Calu3 (cell line): Measurements from ENCODE around the gene CACNA1C. TPM values are rescaled to one million over a fixed set of nuclear protein-coding genes. Genes with fewer than 3 reads are reported as not detected.

Experiments used
- BruUV-seq: library from RNA; stranded (reverse); fragments of 400-500 nt; replicated peaks from 2 replicates; lab custom pipeline; 2021; lab: Mats Ljungman, UMichigan
- CTCF ChIA-PET: fragments of 300-600 bp; sonication (Branson Sonifier 250); formaldehyde crosslinking; loops from one replicate; lab custom pipeline; 2022; ENCODE audit warnings: antibody characterized with exemption; lab: Charles Lee
- DNase-seq: peaks from one replicate; pipeline ENCODE4 v3.0.0; 2022
- H3K27ac Mint-ChIP-seq: one replicate; pipeline ENCODE4 v1.8.0; 2022; ENCODE audit warnings: mixed read lengths; ENCODE audit not compliant: unreplicated experiment
- H3K27me3 Mint-ChIP-seq: one replicate; pipeline ENCODE4 v1.8.0; 2022; ENCODE audit warnings: mixed read lengths; ENCODE audit not compliant: unreplicated experiment
- H3K36me3 Mint-ChIP-seq: one replicate; pipeline ENCODE4 v1.8.0; 2022; ENCODE audit warnings: mild to moderate bottlenecking, moderate library complexity, mixed read lengths; ENCODE audit not compliant: insufficient read depth, unreplicated experiment
- H3K4me1 Mint-ChIP-seq: one replicate; pipeline ENCODE4 v1.8.0; 2022; ENCODE audit warnings: mild to moderate bottlenecking, low read depth, mixed read lengths; ENCODE audit not compliant: unreplicated experiment
- H3K4me3 Mint-ChIP-seq: one replicate; pipeline ENCODE4 v1.8.0; 2022; ENCODE audit warnings: mild to moderate bottlenecking, low read depth, moderate library complexity, mixed read lengths; ENCODE audit not compliant: unreplicated experiment
- H3K9me3 Mint-ChIP-seq: one replicate; pipeline ENCODE4 v1.8.0; 2022; ENCODE audit warnings: low read depth, mixed read lengths; ENCODE audit not compliant: unreplicated experiment
- intact Hi-C: fragments of 100-400 bp; cut with micrococcal nuclease; formaldehyde crosslinking; loops from one replicate; pipeline ENCODE4 v1.10.0; 2022; ENCODE audit not compliant: unreplicated experiment
- total RNA-seq: library from RNA; stranded (reverse); gene quantifications from 2 replicates; pipeline ENCODE4 v1.2.3, GENCODE V29; 2022
- TF ChIP-seq, protein P1 (sequence below): fragments of 200-600 bp; IDR thresholded peaks from one replicate; pipeline ENCODE4 v1.8.0; 2022; ENCODE audit warnings: antibody characterized with exemption; ENCODE audit not compliant: unreplicated experiment

CACNA1C gene
- total RNA-seq, 1 experiment from 2014 or later = not detected

- no peaks in the 10 kb centered on the region for H3K9me3 Mint-ChIP-seq
- H3K4me1 Mint-ChIP-seq = no peaks in the 10 kb centered on the region
- H3K36me3 Mint-ChIP-seq = no peaks in the 10 kb centered on the region
- peaks cover 90% of the 10 kb centered on the region for H3K27me3 Mint-ChIP-seq
- CTCF ChIA-PET = interaction anchor here (0.6 kb wide), 1 partner anchor 77 kb away, joined by 5 read pairs; no protein-coding TSS in a partner anchor
- BruUV-seq = no TSS peak
- no peak for DNase-seq
- TF ChIP-seq, protein P1, sequence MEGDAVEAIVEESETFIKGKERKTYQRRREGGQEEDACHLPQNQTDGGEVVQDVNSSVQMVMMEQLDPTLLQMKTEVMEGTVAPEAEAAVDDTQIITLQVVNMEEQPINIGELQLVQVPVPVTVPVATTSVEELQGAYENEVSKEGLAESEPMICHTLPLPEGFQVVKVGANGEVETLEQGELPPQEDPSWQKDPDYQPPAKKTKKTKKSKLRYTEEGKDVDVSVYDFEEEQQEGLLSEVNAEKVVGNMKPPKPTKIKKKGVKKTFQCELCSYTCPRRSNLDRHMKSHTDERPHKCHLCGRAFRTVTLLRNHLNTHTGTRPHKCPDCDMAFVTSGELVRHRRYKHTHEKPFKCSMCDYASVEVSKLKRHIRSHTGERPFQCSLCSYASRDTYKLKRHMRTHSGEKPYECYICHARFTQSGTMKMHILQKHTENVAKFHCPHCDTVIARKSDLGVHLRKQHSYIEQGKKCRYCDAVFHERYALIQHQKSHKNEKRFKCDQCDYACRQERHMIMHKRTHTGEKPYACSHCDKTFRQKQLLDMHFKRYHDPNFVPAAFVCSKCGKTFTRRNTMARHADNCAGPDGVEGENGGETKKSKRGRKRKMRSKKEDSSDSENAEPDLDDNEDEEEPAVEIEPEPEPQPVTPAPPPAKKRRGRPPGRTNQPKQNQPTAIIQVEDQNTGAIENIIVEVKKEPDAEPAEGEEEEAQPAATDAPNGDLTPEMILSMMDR = no peak
- H3K4me3 Mint-ChIP-seq = no peak overlapping the region
- H3K27ac Mint-ChIP-seq = no peak overlapping the region
- intact Hi-C loops = no loop called here
Observed at GRCh38 chr12:2649201-2650030, 596.6 kb downstream of the CACNA1C start.

GRCh38 chr12:2650261-2651067, 597.7 kb downstream of the CACNA1C start:
- CTCF ChIA-PET = interaction anchor here (0.5 kb wide), 1 partner anchor 200 kb away, joined by 3 read pairs; no protein-coding TSS in a partner anchor
- Mint-ChIP-seq H3K9me3 (no peaks in the 10 kb centered on the region), H3K4me3 (no peak overlapping the region), H3K4me1 (no peaks in the 10 kb centered on the region), H3K27me3 (peaks cover 90% of the 10 kb centered on the region), H3K36me3 (no peaks in the 10 kb centered on the region), H3K27ac (no peak overlapping the region)
- no TSS peak for BruUV-seq
- TF ChIP-seq, protein P1 = no peak
- no peak for DNase-seq
- intact Hi-C loops = no loop called here

- BruUV-seq = no TSS peak
- H3K36me3 Mint-ChIP-seq = no peaks in the 10 kb centered on the region
- H3K4me3 Mint-ChIP-seq = no peak overlapping the region
- no peak overlapping the region for H3K27ac Mint-ChIP-seq
- intact Hi-C loops = no loop called here
- peaks cover 85% of the 10 kb centered on the region for H3K27me3 Mint-ChIP-seq
- no peaks in the 10 kb centered on the region for H3K4me1 Mint-ChIP-seq
- CTCF ChIA-PET = interaction anchor here (0.6 kb wide), 1 partner anchor 595 kb away, joined by 4 read pairs; no protein-coding TSS in a partner anchor
- TF ChIP-seq, protein P1 = no peak
- H3K9me3 Mint-ChIP-seq = no peaks in the 10 kb centered on the region
- no peak for DNase-seq
Observed at GRCh38 chr12:2651068-2651965, 598.5 kb downstream of the CACNA1C start.

DNA sequence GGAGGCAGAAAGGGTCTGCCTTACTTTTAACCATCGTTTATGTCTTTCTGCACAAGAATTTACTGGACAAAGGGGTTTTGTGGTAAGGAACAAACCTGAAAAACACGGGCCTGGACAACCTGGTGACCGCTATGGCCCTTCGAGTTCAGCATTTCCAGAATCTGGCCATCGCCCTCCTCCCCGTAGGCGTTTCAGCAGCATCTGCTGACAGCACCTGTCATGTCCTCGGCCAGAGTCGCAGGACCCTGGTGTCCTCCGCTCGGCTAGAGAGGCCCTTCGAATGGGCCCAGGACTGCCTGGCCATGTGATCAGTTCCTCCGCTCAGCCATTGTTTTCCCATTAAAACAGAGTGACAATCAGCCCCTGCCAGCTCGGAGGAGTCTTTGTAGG, 599.2 kb downstream of the CACNA1C start:
- CTCF ChIA-PET = no interaction called here
- Mint-ChIP-seq H3K4me1 (no peaks in the 10 kb centered on the region), H3K9me3 (no peaks in the 10 kb centered on the region), H3K27me3 (peaks cover 85% of the 10 kb centered on the region), H3K27ac (no peak overlapping the region), H3K36me3 (no peaks in the 10 kb centered on the region), H3K4me3 (no peak overlapping the region)
- intact Hi-C loops = no loop called here
- no peak for DNase-seq
- TF ChIP-seq, protein P1 = no peak
- no TSS peak for BruUV-seq
